Measurements from ENCODE around the gene SALL2. TPM values are rescaled to one million over a fixed set of nuclear protein-coding genes. Genes with fewer than 3 reads are reported as not detected.

The SALL2 gene
- total and polyA plus RNA-seq, 10 of the 15 experiments (the other 5 are each of a cell fraction or from before 2014, with no cell fraction given) = 1.6 to 6.2 (median 2.1) TPM

DNA sequence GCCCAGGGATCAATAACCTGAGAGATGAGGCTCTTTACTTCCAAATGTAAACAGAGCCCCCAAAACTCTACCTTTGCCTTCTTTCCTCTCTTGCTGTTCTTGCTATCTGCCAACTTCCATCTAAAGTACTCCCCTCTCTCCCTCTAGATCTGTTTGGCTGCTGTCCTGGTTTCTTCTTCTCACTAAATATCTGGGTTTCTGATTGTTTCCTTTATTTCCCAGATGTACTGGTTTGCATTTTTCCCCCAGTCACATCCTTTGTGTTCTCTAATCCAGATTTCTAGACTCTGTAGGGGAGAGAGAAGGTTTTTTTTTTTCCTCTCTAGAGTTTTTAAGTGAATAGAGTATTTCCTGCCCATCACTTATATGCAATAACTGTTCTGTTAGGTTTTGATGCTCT, 7.1 kb upstream of the SALL2 start:
- no peaks in the 10 kb centered on the region for H3K36me3 ChIP-seq (ENCODE audit: control insufficient read depth in 2 of 2, insufficient read depth in 2 of 2, low read length in 1 of 2)
- ATAC-seq (no peak), FAIRE-seq (no peak), DNase-seq (ENCODE audit: low read depth, low spot score) (no peak)
- no TSS peak for BruUV-seq (replicated peaks)
- H3K27ac ChIP-seq (ENCODE audit: control insufficient read depth, insufficient read depth) = no peak overlapping the region
- ChIA-PET CTCF (interaction anchor here (0.6 to 1.4 kb wide), 3 partner anchors 34 to 152 kb away, joined by 3 to 10 read pairs (median 4); no protein-coding TSS in a partner anchor), POLR2A (interaction anchor here (0.5 to 1.0 kb wide), 2 partner anchors 35 to 49 kb away, joined by 3 to 4 read pairs; no protein-coding TSS in a partner anchor), RAD21 (ENCODE audit: unreplicated experiment) (interaction anchor here (1.4 kb wide), 1 partner anchor 35 kb away, joined by 13 read pairs; no protein-coding TSS in a partner anchor), SMC1A (ENCODE audit: uncharacterized antibody, unreplicated experiment) (interaction anchor here (0.9 to 2.5 kb wide), 3 partner anchors 20 to 35 kb away, joined by 3 to 16 read pairs (median 6); no protein-coding TSS in a partner anchor)
- no peaks in the 10 kb centered on the region for H3K79me2 ChIP-seq (ENCODE audit: control insufficient read depth, insufficient read depth, low read length)
- intact Hi-C loops (cut with micrococcal nuclease; ENCODE audit: unreplicated experiment) (no loop called here), in situ Hi-C loops (cut with MboI) (no loop called here)
- no peak overlapping the region for H3K4me3 ChIP-seq
- TF ChIP-seq MTA3 (IDR thresholded peaks at IDR 0.05; ENCODE audit: borderline replicate concordance, low read length) (no peak), ESRRA (IDR thresholded peaks at IDR 0.05; ENCODE audit: low read length) (no peak)
- H2AFZ ChIP-seq (ENCODE audit: control insufficient read depth, low read depth, low read length) = no peak overlapping the region
- H3K4me1 ChIP-seq (ENCODE audit: control insufficient read depth, insufficient read depth, low read length) = no peaks in the 10 kb centered on the region; the same call in 1 of the 2 replicates
- no peak overlapping the region for H3K4me2 ChIP-seq (ENCODE audit: control insufficient read depth, insufficient read depth)
- H3K9ac ChIP-seq (ENCODE audit: control insufficient read depth, insufficient read depth, low read length) = no peak overlapping the region
- H3K27me3 ChIP-seq (replicated peaks in 1 of 2; ENCODE audit: control insufficient read depth in 2 of 2, insufficient read depth in 2 of 2, low read length in 1 of 2) = peaks cover 2 to 7% of the 10 kb centered on the region in 2 experiments; a peak in 3 of 4 replicates
- H4K20me1 ChIP-seq (ENCODE audit: control insufficient read depth, insufficient read depth) = no peaks in the 10 kb centered on the region
- no peaks in the 10 kb centered on the region for H3K9me3 ChIP-seq (replicated peaks; ENCODE audit: control insufficient read depth, insufficient read depth, low read length)

DNA sequence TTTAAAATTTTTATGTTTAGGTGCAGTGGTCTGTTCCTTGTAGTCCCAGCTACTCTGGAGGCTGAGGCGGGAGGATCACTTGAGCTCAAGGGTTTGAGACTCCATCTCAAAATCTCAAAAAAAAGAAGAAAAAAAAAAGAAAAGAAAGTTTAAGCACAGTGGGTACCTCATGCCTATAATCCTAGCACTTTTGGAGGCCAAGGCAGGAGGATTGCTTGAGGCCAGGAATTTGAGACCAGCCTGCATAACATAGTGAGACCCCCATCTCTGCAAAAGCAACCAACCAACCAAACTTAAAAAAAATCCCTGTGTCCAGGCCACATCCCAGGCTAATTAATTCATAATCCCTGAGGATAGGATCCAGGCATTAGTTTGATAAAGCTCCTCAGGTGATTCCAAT, 3.4 kb upstream of the SALL2 start:
- FAIRE-seq (no peak), ATAC-seq (no peak), DNase-seq (ENCODE audit: low read depth, low spot score) (no peak)
- Histone ChIP-seq H3K9me3 (replicated peaks; ENCODE audit: control insufficient read depth, insufficient read depth, low read length) (no peaks in the 10 kb centered on the region), H3K36me3 (ENCODE audit: control insufficient read depth in 2 of 2, insufficient read depth in 2 of 2, low read length in 1 of 2) (no peaks in the 10 kb centered on the region), H3K4me1 (ENCODE audit: control insufficient read depth, insufficient read depth, low read length) (peaks cover 12% of the 10 kb centered on the region), H3K27ac (ENCODE audit: control insufficient read depth, insufficient read depth) (no peak overlapping the region), H3K4me2 (ENCODE audit: control insufficient read depth, insufficient read depth) (no peak overlapping the region), H3K4me3 (no peak overlapping the region), H2AFZ (ENCODE audit: control insufficient read depth, low read depth, low read length) (no peak overlapping the region), H3K9ac (ENCODE audit: control insufficient read depth, insufficient read depth, low read length) (no peak overlapping the region), H4K20me1 (ENCODE audit: control insufficient read depth, insufficient read depth) (no peaks in the 10 kb centered on the region), H3K27me3 (replicated peaks in 1 of 2; ENCODE audit: control insufficient read depth in 2 of 2, insufficient read depth in 2 of 2, low read length in 1 of 2) (no peaks in the 10 kb centered on the region; a peak in 1 of 4 replicates), H3K79me2 (ENCODE audit: control insufficient read depth, insufficient read depth, low read length) (no peaks in the 10 kb centered on the region)
- SMC1A ChIA-PET (ENCODE audit: uncharacterized antibody, unreplicated experiment) = interaction anchor here (1.0 to 4.9 kb wide), 4 partner anchors 18 to 48 kb away, joined by 3 to 48 read pairs (median 4); partner anchors contain the start of gene METTL3
- TF ChIP-seq IRF4 (IDR thresholded peaks at IDR 0.05; ENCODE audit: low read depth, low read length) (no peak), MYB (IDR thresholded peaks at IDR 0.05; ENCODE audit: borderline replicate concordance, low read depth, low read length) (no peak), BHLHE40 (IDR thresholded peaks at IDR 0.05; ENCODE audit: borderline replicate concordance in 1 of 2, low read depth in 2 of 2, low read length in 1 of 2) (no peak), NR2C1 (IDR thresholded peaks at IDR 0.05) (no peak)
- CTCF ChIA-PET = interaction anchor here (1.2 to 3.9 kb wide), 4 partner anchors 9 to 30 kb away, joined by 3 to 20 read pairs (median 9); no protein-coding TSS in a partner anchor
- BruUV-seq (replicated peaks) = no TSS peak
- RAD21 ChIA-PET (ENCODE audit: unreplicated experiment) = interaction anchor here (1.2 kb wide), 1 partner anchor 13 kb away, joined by 3 read pairs; no protein-coding TSS in a partner anchor
- in situ Hi-C loops (cut with MboI) = no loop called here
- intact Hi-C loops (cut with micrococcal nuclease; ENCODE audit: unreplicated experiment) = no loop called here
- POLR2A ChIA-PET = interaction anchor here (0.6 to 1.3 kb wide), 3 partner anchors 13 to 86 kb away, joined by 3 to 5 read pairs (median 4); partner anchors contain the start of gene METTL3
- WGBS (ENCODE audit: insufficient coverage, insufficient replicate concordance, low lambda C conversion rate, missing lambda C conversion rate) = 100% methylated on average over 1 of the region's 1 CpG

All from GM12878 (cell line).